Large intestine (tissue), 3 donors: ENCODE data around the gene CREB3L2. TPM values are rescaled to one million over a fixed set of nuclear protein-coding genes. Genes with fewer than 3 reads are reported as not detected.
"Not testable (repeated sequence)": the region's sequence is repeated elsewhere in the genome, so short reads cannot be mapped to it uniquely, and the experiment has no call there.

Experiments
- DNase-seq, 2 donors: peaks; one replicate each; pipeline versions ENCODE4 v3.0.0 to v3.0.0-alpha.2; 2013
- H3K27ac ChIP-seq: one replicate; pipeline ENCODE4 v1.5.1; 2013; ENCODE audit warnings: low read length
- H3K27me3 ChIP-seq: 2 replicates; pipeline ENCODE4 v1.6.1; 2013; ENCODE audit warnings: low read length; ENCODE audit not compliant: control insufficient read depth, insufficient read depth
- H3K36me3 ChIP-seq: 2 replicates; pipeline ENCODE4 v1.6.1; 2013; ENCODE audit warnings: low read length; ENCODE audit not compliant: control insufficient read depth, insufficient read depth
- H3K4me1 ChIP-seq: one replicate; pipeline ENCODE4 v1.6.1; 2013; ENCODE audit warnings: low read length; ENCODE audit not compliant: control insufficient read depth, insufficient read depth
- H3K4me3 ChIP-seq: one replicate; pipeline ENCODE4 v1.5.1; 2013; ENCODE audit warnings: low read length
- H3K9me3 ChIP-seq: one replicate; pipeline ENCODE4 v1.6.1; 2013; ENCODE audit warnings: mild to moderate bottlenecking, low read depth, low read length, moderate library complexity; ENCODE audit not compliant: control insufficient read depth
- WGBS: methylation state at CpG from one replicate; pipeline ENCODE4 v1.1.5; 2013; ENCODE audit warnings: low lambda C conversion rate; ENCODE audit not compliant: insufficient coverage; 5-methylcytosine and 5-hydroxymethylcytosine counted together
- polyA plus RNA-seq: library from polyadenylated mRNA; unstranded; fragments of 120-200 nt; gene quantifications from one replicate; pipeline ENCODE4 v1.2.1, GENCODE V29; 2013

The CREB3L2 gene
- polyA plus RNA-seq, 1 donor = 49.3 TPM

DNA sequence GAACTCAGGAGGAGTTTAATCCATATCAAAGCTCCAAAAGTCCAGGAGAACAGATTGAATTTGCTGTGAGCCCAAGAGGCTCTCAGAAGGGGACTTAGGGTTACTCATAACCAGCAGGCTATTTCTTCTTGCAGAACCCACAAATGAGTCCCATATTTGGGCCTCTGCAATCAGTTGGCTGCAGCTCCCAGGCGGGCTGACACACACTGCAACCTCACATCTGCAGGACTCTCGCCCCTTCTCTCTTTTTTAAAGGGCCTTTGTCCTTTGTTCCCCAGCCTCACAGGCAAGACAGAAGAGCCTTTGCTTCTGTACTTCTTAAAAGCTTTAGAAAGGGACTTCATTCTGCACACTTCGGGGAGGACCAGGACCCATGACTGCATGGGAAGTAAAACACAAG, 26.7 kb downstream of the CREB3L2 start:
- no CpG with 5 or more reads among the region's 3 CpGs for WGBS
- no peak for DNase-seq
- H3K4me1 ChIP-seq = peaks cover 5% of the 10 kb centered on the region

GRCh38 chr7:137974766-137975165, 27.1 kb downstream of the CREB3L2 start:
- Histone ChIP-seq H3K27ac (no peak overlapping the region), H3K4me1 (peaks cover 5% of the 10 kb centered on the region)
- WGBS = 86% methylated on average over 1 of the region's 2 CpGs

More for the DNA sequence above, 26.7 kb downstream of the CREB3L2 start:
- Histone ChIP-seq H3K27ac (peak overlapping the region; percentile 3), H3K4me3 (no peak overlapping the region), H3K27me3 (no peaks in the 10 kb centered on the region), H3K36me3 (no peaks in the 10 kb centered on the region), H3K9me3 (peaks cover 3% of the 10 kb centered on the region)

GRCh38 chr7:137970253-137970975, 31.5 kb downstream of the CREB3L2 start:
- Histone ChIP-seq H3K27me3 (no peaks in the 10 kb centered on the region), H3K4me1 (peaks cover 19% of the 10 kb centered on the region), H3K27ac (peak overlapping the region; percentile 9), H3K4me3 (no peak overlapping the region), H3K36me3 (no peaks in the 10 kb centered on the region), H3K9me3 (no peaks in the 10 kb centered on the region)
- 76% methylated on average over 4 of the region's 8 CpGs for WGBS
- peak in 1 of 2 donors; percentile 30 for DNase-seq

More at GRCh38 chr7:137974766-137975165, 27.1 kb downstream of the CREB3L2 start:
- H3K36me3 ChIP-seq = no peaks in the 10 kb centered on the region
- DNase-seq = no peak
- H3K4me3 ChIP-seq = no peak overlapping the region
- no peaks in the 10 kb centered on the region for H3K27me3 ChIP-seq
- H3K9me3 ChIP-seq = peaks cover 3% of the 10 kb centered on the region

GRCh38 chr7:137969828-137970227, 32.1 kb downstream of the CREB3L2 start:
- Histone ChIP-seq H3K4me1 (peaks cover 19% of the 10 kb centered on the region), H3K9me3 (no peaks in the 10 kb centered on the region), H3K36me3 (no peaks in the 10 kb centered on the region), H3K4me3 (no peak overlapping the region), H3K27ac (no peak overlapping the region), H3K27me3 (no peaks in the 10 kb centered on the region)
- DNase-seq = no peak
- no CpG with 5 or more reads among the region's 1 CpG for WGBS

- WGBS = 96% methylated on average over 2 of the region's 4 CpGs
- H3K4me3 ChIP-seq = no peak overlapping the region
- H3K27me3 ChIP-seq = no peaks in the 10 kb centered on the region
- no peak for DNase-seq
- H3K4me1 ChIP-seq = peaks cover 19% of the 10 kb centered on the region
- no peaks in the 10 kb centered on the region for H3K36me3 ChIP-seq
- no peak overlapping the region for H3K27ac ChIP-seq
- H3K9me3 ChIP-seq = no peaks in the 10 kb centered on the region
These were observed 33.0 kb downstream of the CREB3L2 start for GRCh38 chr7:137968890-137969289.

GRCh38 chr7:137968339-137968738, 33.5 kb downstream of the CREB3L2 start:
- H3K9me3 ChIP-seq, DNase-seq, H3K36me3 ChIP-seq, H3K4me3 ChIP-seq, H3K27ac ChIP-seq, H3K27me3 ChIP-seq: not testable (repeated sequence)
- H3K4me1 ChIP-seq = peaks cover 19% of the 10 kb centered on the region
- no CpG with 5 or more reads among the region's 4 CpGs for WGBS

DNA sequence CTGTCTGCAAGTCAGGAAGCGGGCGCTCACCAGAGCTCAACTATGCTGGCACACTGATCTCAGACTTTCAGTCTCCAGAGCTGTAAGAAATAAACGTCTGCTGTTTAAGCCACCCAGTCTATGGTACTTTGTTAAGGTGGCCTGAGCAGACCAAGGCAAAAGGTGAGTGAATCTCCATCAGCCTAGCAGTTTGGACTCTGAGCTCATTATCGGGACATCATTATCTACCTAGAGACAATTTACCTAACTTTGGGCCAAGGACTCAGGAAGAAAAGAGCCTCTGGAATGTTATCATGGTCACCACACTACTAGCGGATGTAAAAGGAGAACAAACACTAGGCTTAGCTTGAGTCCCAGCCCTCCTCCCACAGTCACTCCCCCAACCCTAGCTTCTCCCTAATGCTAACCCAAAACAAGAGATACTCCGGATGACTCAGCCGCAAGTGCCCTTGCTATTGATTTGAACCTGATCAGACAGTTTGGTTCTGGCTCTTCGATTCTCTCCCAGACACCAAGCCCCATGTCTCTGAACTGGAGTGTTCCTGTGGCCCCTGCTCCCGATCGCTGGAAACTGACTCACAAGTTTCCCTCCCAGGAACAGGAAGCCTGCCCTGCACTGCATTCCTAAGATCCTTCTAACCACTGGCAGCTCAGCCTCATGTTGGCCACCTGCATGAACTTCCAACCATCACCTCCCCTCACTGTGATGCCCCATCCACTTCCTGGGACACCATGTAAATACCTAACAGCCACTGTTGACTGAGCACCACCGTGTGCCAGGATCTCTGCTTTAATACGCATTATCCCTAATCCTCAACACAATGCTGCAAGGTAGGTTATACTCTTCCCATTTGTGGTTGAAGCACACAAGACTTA, 34.5 kb downstream of the CREB3L2 start:
- Histone ChIP-seq H3K27me3 (no peaks in the 10 kb centered on the region), H3K4me1 (peaks cover 19% of the 10 kb centered on the region), H3K36me3 (peaks cover 4% of the 10 kb centered on the region), H3K27ac (peak overlapping the region; percentile 78), H3K9me3 (no peaks in the 10 kb centered on the region), H3K4me3 (no peak overlapping the region)
- DNase-seq = peak in 1 of 2 donors; percentile 55
- WGBS = 47% methylated on average over 4 of the region's 12 CpGs

DNA sequence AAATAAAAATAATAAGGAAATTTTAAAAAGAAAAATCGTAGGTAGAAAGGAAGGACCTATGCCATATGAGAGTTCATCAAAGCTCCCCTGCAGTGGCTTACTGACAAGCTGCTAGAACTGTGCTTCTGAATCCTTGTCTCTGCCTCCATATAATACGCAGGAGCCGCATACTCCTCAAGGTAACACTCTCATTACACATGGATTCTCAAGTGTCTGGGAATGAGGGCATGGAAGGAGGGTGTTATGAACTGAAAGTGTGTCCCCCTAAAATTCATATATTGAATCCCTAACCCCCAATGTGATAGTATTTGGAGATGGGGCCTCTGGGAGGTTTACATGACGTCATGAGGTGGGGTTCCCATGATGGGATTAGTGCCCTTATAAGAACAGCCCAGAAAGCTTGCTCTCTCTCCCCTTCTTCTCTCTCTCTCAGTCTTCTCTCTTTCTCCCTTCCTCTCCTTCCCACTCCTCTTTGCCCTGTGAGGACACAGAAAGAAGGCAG, 35.2 kb downstream of the CREB3L2 start:
- H3K27me3 ChIP-seq = no peaks in the 10 kb centered on the region
- peaks cover 19% of the 10 kb centered on the region for H3K4me1 ChIP-seq
- H3K4me3 ChIP-seq = no peak overlapping the region
- H3K27ac ChIP-seq = peak overlapping the region; percentile 78
- no peaks in the 10 kb centered on the region for H3K9me3 ChIP-seq
- no peak for DNase-seq
- WGBS = 100% methylated on average over 1 of the region's 4 CpGs
- H3K36me3 ChIP-seq = peaks cover 11% of the 10 kb centered on the region

DNA sequence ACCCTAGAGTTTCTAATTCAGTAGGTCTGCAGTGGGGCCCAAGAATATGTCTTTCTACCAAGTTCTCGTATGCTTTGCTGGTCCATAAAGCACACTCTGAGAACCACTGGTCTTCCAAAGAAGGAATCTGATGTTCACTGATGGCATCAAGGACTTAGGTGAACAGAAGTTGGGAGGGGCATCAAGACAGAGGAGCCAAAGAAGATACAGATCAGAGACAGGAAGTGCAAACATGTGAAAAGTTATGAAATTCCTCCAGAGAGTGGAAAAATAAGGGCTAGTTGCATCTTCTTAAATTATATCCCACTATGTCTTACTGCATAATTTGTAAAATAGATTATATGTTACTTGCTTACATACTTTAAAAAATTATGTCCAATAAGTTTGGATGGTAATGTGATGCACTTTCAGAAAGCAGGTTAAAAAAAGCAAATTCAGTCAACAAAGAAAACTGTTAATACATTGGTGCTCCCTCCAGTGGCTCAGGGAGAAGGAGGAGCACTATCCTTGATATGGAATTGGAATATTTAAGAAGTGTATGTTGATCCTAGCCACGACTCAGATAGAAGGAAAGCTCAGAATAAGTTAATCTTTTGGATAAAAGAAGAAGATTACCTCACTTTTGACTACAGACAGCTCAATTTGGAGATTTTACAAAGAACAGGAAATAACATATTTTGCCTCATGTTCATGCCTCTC, 35.8 kb downstream of the CREB3L2 start:
- no peak overlapping the region for H3K4me3 ChIP-seq
- H3K27me3 ChIP-seq = no peaks in the 10 kb centered on the region
- DNase-seq = no peak
- peak overlapping the region; percentile 78 for H3K27ac ChIP-seq
- H3K36me3 ChIP-seq = peaks cover 11% of the 10 kb centered on the region
- H3K4me1 ChIP-seq = peaks cover 19% of the 10 kb centered on the region
- H3K9me3 ChIP-seq = no peaks in the 10 kb centered on the region
- WGBS = 75% methylated on average over 1 of the region's 2 CpGs
